KOPT-K1 (cell line): ENCODE data around the gene BCL7B.
"Not testable (repeated sequence)": the region's sequence is repeated elsewhere in the genome, so short reads cannot be mapped to it uniquely, and the experiment has no call there.

Experiments
- H3K27ac ChIP-seq: fragments of 200-600 bp; sonication (generic); 2 replicates; pipeline ENCODE4 v1.5.1; 2016; ENCODE audit warnings: antibody characterized with exemption, mild to moderate bottlenecking, low read depth, low read length; ENCODE audit not compliant: poor library complexity, severe bottlenecking
- H3K36me3 ChIP-seq: fragments of 200-600 bp; sonication (generic); 2 replicates; pipeline ENCODE4 v1.5.1; 2017; ENCODE audit warnings: antibody characterized with exemption, mild to moderate bottlenecking, low read length, moderate library complexity; ENCODE audit not compliant: insufficient read depth
- H3K9me3 ChIP-seq: fragments of 200-600 bp; sonication (generic); 2 replicates; pipeline ENCODE4 v1.5.1; 2017; ENCODE audit warnings: antibody characterized with exemption, low read length, mild to moderate bottlenecking; ENCODE audit not compliant: insufficient read depth, poor library complexity, severe bottlenecking

The BCL7B gene

GRCh38 chr7:73504017-73504416 lies 53.5 kb downstream of the BCL7B start:
- Histone ChIP-seq H3K9me3 (no peaks in the 10 kb centered on the region), H3K36me3 (peaks cover 100% of the 10 kb centered on the region), H3K27ac (no peak overlapping the region)

GRCh38 chr7:73503229-73503628 lies 54.3 kb downstream of the BCL7B start:
- peaks cover 100% of the 10 kb centered on the region for H3K36me3 ChIP-seq
- no peaks in the 10 kb centered on the region for H3K9me3 ChIP-seq
- no peak overlapping the region for H3K27ac ChIP-seq

- H3K27ac ChIP-seq = no peak overlapping the region
- H3K36me3 ChIP-seq = peaks cover 100% of the 10 kb centered on the region
- no peaks in the 10 kb centered on the region for H3K9me3 ChIP-seq
Measured at GRCh38 chr7:73496626-73497025, 60.9 kb downstream of the BCL7B start.

GRCh38 chr7:73495507-73495906 lies 62.0 kb downstream of the BCL7B start:
- not testable (repeated sequence) for H3K9me3 ChIP-seq, H3K27ac ChIP-seq
- peaks cover 100% of the 10 kb centered on the region for H3K36me3 ChIP-seq

GRCh38 chr7:73489976-73490375 lies 67.5 kb downstream of the BCL7B start:
- Histone ChIP-seq H3K27ac (no peak overlapping the region), H3K9me3 (no peaks in the 10 kb centered on the region), H3K36me3 (peaks cover 100% of the 10 kb centered on the region)

- H3K9me3 ChIP-seq = no peaks in the 10 kb centered on the region
- H3K36me3 ChIP-seq = peaks cover 100% of the 10 kb centered on the region
- H3K27ac ChIP-seq = no peak overlapping the region
Measured at GRCh38 chr7:73487486-73487885, 70.0 kb downstream of the BCL7B start.
